Psoas muscle (tissue), 8 donors: ENCODE results near the gene FBXO42. TPM values are rescaled to one million over a fixed set of nuclear protein-coding genes. Genes with fewer than 3 reads are reported as not detected.

Experiments
- ATAC-seq, 4 donors: fragments of 200-7000 bp; cut with Tn5 transposase; one replicate each; pipeline ENCODE4 v1.9.1; 2020; ENCODE audit warnings: moderate library complexity in 3 of 4, mild to moderate bottlenecking in 2 of 4
- DNase-seq, 2 donors: peaks; one replicate each; pipeline ENCODE4 v3.0.0-alpha.2; 2020
- H3K27ac ChIP-seq: fragments of 200-600 bp; one replicate; pipeline ENCODE4 v1.8.0; 2022
- H3K27me3 ChIP-seq, 3 donors: fragments of 200-600 bp in 1 of 3; one replicate each; pipeline versions ENCODE4 v1.6.1 to v1.8.0; 2013 to 2022; ENCODE audit warnings: low read length in 2 of 3, mild to moderate bottlenecking in 2 of 3, moderate library complexity in 1 of 3; ENCODE audit not compliant: insufficient read depth in 3 of 3
- H3K36me3 ChIP-seq, 2 donors: fragments of 200-600 bp in 1 of 2; one replicate each; pipeline versions ENCODE4 v1.6.1 to v1.8.0; 2013 to 2022; ENCODE audit warnings: low read depth in 1 of 2, mild to moderate bottlenecking in 1 of 2, moderate library complexity in 1 of 2; ENCODE audit not compliant: insufficient read depth in 1 of 2
- H3K4me1 ChIP-seq: fragments of 200-600 bp; one replicate; pipeline ENCODE4 v1.8.0; 2022
- H3K4me3 ChIP-seq: fragments of 200-600 bp; one replicate; pipeline ENCODE4 v1.8.0; 2022; ENCODE audit warnings: mild to moderate bottlenecking
- H3K9me3 ChIP-seq: fragments of 200-600 bp; one replicate; pipeline ENCODE4 v1.8.0; 2022
- CTCF ChIP-seq: fragments of 200-600 bp; IDR thresholded peaks from one replicate; pipeline ENCODE4 v1.8.0; 2022; ENCODE audit warnings: antibody characterized with exemption
- WGBS, 3 donors: extraction: QIAGEN DNeasy Blood & Tissue Kit; methylation state at CpG; one replicate each; pipeline versions ENCODE4 v1.1.6 to v1.1.7; 2013; 5-methylcytosine and 5-hydroxymethylcytosine counted together
- intact Hi-C, 2 donors: fragments of 100-400 bp; cut with DNase I; formaldehyde crosslinking; loops; one replicate each; pipeline versions ENCODE4 v1.11.0 to v1.14.2; 2022
- polyA plus RNA-seq, 3 donors: library from polyadenylated mRNA; stranded (reverse); fragments of 200-250 nt; gene quantifications; one replicate each; pipeline ENCODE4 v1.2.3, GENCODE V29; 2013
- total RNA-seq, 4 donors: library from RNA; stranded (reverse); fragmentation: NEBNext Ultra II Directional in 2 of 4; extraction: Animal tissue kit (Norgen Biotek cat#: 25700) in 2 of 4; gene quantifications; one replicate each; pipeline versions ENCODE4 v1.2.1 to v1.2.4, GENCODE V29; 2021 to 2023
- donor health status: healthy with polysubstance abuse.
- donor health status: DM: no; HTN: no; CAD: no; lungs with moderate emphysema.
- donor health status: Bipolar disorder and iron deficiency.
- donor health status: healthy.
- donor health status: DM: yes; HTN: yes; CAD: no.
- donor health status: DM: no; HTN: no; CAD: no.
- donor health status: DM: no; HTN: no; CAD: no.
- donor health status: DM: yes; HTN: yes; CAD: no.

FBXO42 gene
- total and polyA plus RNA-seq, 7 donors: 7.4 to 26.6 (median 18.7) TPM

GRCh38 chr1:16239972-16240491 is 112.2 kb downstream of the FBXO42 start:
- Histone ChIP-seq H3K27ac (no peak overlapping the region), H3K9me3 (no peaks in the 10 kb centered on the region), H3K36me3 (no peaks in the 10 kb centered on the region), H3K4me3 (no peak overlapping the region), H3K27me3 (no peaks in the 10 kb centered on the region), H3K4me1 (peaks cover 15% of the 10 kb centered on the region)
- ATAC-seq: no peak
- intact Hi-C loops: loop anchor here in 1 of 2 donors (5.0 to 10.0 kb wide), 2 partner anchors 115 to 163 kb away; partner anchors contain the start of gene FBXO42
- DNase-seq: no peak
- 86 to 90% (median 88%) methylated on average over 2 of the region's 2 CpGs for WGBS, 3 donors
- TF ChIP-seq CTCF: no peak

GRCh38 chr1:16237343-16237830 is 114.9 kb downstream of the FBXO42 start:
- H3K4me1 ChIP-seq: peaks cover 11% of the 10 kb centered on the region
- H3K36me3 ChIP-seq: no peaks in the 10 kb centered on the region
- peak overlapping the region; percentile 70 for H3K4me3 ChIP-seq
- ATAC-seq: no peak
- intact Hi-C loops: no loop called here
- no peaks in the 10 kb centered on the region for H3K27me3 ChIP-seq
- WGBS, 3 donors: 33 to 44% (median 35%) methylated on average over 6 of the region's 6 CpGs
- H3K9me3 ChIP-seq: no peaks in the 10 kb centered on the region
- peak overlapping the region; percentile 82 for H3K27ac ChIP-seq
- no peak for DNase-seq
- TF ChIP-seq CTCF: no peak

- DNase-seq: peak; percentile 93 to 96
- peak within 1 kb of the TSS; percentile 70 for H3K4me3 ChIP-seq
- no peaks in the 10 kb centered on the region for H3K27me3 ChIP-seq
- H3K27ac ChIP-seq: peak within 1 kb of the TSS; percentile 82
- no peak for TF ChIP-seq CTCF
- intact Hi-C loops: no loop called here
- H3K36me3 ChIP-seq: peaks cover 0 to 2% of the 10 kb centered on the region in 2 donors
- H3K9me3 ChIP-seq: no peaks in the 10 kb centered on the region
- ATAC-seq: peak; percentile 92 to 95 (median 92)
- H3K4me1 ChIP-seq: peaks cover 11% of the 10 kb centered on the region
- 1 to 2% (median 2%) methylated on average over 53 to 57 of the region's 57 CpGs for WGBS, 3 donors
These were observed 115.6 kb downstream of the FBXO42 start, which contains the start of gene CPLANE2 for GRCh38 chr1:16236511-16237342. Gene CPLANE2, minus strand, starts transcription at chr1:16237183. Its CDS starts 441 bp downstream, at chr1:16236742.

- Histone ChIP-seq H3K27ac (peak overlapping the region; percentile 82), H3K4me3 (peak overlapping the region; percentile 70), H3K36me3 (peaks cover 0 to 7% of the 10 kb centered on the region in 2 donors), H3K27me3 (no peaks in the 10 kb centered on the region), H3K4me1 (peaks cover 11% of the 10 kb centered on the region), H3K9me3 (no peaks in the 10 kb centered on the region)
- intact Hi-C loops: no loop called here
- peak; percentile 14 for TF ChIP-seq CTCF
- 25 to 35% (median 32%) methylated on average over 6 of the region's 6 CpGs for WGBS, 3 donors
- ATAC-seq (peak; percentile 66 to 74 (median 74)), DNase-seq (no peak)
These were observed 116.3 kb downstream of the FBXO42 start for GRCh38 chr1:16235944-16236510.
